ENCODE data around the gene SECISBP2L.
"Not testable (repeated sequence)": the region's sequence is repeated elsewhere in the genome, so short reads cannot be mapped to it uniquely, and the experiment has no call there.

SECISBP2L gene

DNA sequence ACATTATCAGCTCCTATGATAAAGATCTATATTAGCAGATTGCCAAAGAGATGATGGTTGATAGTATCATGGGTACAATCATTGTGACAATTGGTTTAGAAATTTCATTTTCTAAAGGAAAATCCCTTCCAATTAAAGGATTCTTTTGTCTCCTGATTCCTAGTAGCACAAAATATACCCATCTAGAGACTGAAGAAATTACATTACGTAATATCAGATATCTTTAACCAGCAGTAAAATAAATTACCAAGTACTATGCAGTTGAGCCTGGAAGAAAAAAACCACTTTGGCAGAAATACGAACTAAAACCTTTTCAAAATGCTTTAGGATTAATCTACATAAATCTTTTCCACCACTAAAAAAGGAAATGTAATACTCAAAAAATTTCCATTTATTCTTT, 46.9 kb downstream of the SECISBP2L start:
- no peak for DNase-seq (ENCODE audit: low read depth in 2 of 2)

DNA sequence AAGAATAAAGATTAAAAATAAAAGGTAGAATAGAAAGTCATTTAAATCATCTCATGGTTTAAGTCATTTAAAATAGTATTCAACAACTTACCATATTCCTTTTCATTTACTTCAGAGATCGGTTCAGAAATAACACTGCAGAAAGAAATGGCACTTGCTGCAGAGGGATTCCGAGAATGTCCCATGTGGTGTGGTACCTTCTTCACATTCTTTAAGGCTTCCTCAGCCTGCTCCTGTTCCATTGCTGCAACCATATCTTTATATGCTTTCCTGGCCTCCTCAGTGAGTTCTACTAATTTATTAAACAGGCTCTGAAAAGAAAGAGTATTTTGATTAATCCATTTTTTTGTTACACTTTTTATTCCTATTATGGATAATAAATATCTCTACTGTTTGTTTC, 50.0 kb downstream of the SECISBP2L start:
- DNase-seq (ENCODE audit: low read depth in 2 of 2) = no peak

DNA sequence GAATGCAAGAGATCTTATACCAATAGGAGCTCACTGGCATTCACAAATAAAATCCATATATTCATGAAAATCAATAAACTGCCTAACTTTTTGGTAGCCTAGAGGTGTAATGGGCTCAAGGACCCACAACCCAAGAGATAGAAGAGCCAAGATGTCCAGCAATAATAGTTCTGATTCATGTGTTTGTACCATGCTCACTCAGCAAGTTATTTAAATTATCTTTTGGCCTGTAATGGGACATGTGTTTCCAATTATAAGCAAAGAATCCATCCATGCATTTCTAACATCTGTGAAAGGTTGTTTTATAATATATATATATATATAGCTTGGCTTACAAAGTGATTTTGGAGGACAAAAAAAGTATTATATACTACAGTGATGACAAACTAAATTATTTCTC, 52.9 kb downstream of the SECISBP2L start:
- no peak for DNase-seq (ENCODE audit: low read depth in 2 of 2)

DNA sequence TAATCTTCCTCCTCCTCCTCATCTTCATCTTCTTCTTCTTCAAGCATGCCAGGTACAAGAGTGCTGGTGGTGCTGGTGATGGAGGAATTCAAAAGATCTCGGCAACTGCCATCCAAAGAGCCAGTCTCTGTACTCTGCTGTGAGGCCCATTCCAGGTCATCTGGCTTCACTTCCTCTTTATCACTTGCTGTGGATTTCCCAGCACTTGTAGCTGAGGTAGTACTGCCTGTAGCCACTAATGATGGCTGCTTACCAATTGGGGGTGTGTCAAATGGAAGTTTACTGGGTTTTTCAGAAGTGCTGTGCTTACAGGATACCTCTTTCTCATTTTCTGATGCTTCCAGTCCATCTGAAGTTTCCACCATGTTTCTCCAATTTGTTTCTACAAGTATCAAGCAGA, 53.7 kb downstream of the SECISBP2L start:
- no peak for DNase-seq (ENCODE audit: low read depth in 2 of 2)

DNA sequence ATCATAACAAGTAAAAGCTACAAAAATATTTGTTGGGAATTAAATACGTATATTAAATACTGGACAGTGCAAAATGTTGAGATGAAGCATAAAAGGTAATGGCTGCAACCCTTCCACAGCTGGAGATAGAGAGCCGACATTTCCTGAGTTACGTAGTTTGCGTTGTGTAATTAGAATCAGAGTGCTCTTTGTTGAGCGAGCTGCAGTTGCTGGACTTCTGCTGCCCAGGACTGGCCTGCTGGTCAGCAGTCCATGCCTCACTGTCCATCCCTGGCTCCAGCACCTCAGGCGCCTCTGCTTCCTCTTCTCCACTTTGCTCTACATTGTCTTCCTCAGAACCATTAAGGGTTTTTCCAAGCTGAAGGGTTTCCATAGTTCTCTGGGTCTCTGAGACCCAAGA, 54.1 kb downstream of the SECISBP2L start:
- no peak for DNase-seq (ENCODE audit: low read depth in 2 of 2)

DNA sequence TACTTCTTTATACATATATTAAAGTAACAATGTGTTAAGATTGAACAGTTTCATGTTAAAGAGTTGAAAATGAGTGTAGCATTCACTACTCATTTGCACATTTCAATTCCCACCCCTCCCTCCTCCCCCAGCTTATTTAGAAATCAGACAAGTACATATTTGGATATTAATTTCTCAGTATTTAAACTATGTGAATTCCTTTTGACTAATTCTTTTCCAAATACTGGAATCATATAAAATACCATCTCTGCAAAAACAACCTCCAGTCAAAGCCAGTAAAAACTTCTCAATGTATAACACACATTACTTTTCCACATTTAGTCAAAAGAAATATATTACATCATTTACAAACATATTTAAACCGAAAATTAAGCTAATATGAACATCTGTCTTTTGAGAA, 57.1 kb downstream of the SECISBP2L start:
- DNase-seq (ENCODE audit: low read depth in 2 of 2) = no peak

DNA sequence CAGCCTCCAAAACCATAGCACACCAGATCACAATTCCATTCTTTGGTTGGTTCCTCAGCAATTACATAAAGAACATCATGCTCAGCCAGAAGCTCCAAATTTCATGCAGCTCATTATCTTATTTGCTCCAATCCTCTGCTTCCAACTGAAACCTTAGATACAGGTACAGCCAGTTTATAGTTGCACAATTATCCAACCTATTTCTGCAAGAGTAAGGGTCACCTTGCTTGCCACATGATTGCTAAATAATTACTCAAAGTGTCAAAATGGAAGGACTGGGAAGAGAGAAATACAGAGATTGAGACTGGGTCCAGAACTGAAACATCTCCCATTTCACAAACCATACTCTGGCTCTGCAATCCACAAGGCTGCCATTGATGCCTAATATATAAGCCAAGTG, 59.1 kb downstream of the SECISBP2L start:
- no peak for DNase-seq (ENCODE audit: low read depth in 2 of 2)

DNA sequence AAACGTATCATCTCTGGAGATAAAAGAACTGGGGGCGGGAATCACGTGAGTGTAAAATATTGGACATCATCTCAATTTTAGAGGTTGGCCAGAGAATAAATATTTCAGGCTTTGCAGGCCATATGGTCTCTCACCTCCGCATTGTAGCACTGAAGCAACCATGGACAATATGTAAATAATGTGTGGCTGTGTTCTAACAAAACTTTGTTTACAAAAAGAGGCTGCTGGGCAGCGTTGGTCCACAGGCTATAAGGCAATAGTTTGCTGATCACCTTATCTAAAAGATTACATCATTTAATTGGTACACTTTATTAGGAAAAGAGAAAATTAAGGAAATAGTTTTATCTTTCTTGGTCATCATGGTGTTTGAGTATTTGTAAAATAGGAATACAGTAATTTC, 60.0 kb downstream of the SECISBP2L start:
- no peak for DNase-seq (ENCODE audit: low read depth in 2 of 2)

DNA sequence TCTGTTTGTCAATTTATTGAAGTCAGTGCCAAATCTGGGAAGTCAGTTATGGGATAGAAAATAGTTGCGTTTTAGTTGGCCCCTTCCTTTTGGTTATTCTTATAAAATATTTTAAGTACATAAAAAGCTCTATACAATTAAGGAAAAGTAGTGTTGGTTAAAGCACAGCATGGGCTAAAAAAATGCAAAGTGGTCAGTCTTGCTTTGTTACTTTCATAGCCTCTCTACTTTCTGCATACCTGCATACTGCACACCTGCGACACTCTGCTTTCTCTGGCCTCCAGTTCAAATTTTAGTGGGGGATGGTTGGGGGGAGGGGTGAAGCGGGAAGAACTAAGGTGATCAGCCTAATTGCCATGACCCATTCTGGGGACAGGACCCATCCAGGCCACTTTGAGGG, 60.7 kb downstream of the SECISBP2L start:
- no peak for DNase-seq (ENCODE audit: low read depth in 2 of 2)

DNA sequence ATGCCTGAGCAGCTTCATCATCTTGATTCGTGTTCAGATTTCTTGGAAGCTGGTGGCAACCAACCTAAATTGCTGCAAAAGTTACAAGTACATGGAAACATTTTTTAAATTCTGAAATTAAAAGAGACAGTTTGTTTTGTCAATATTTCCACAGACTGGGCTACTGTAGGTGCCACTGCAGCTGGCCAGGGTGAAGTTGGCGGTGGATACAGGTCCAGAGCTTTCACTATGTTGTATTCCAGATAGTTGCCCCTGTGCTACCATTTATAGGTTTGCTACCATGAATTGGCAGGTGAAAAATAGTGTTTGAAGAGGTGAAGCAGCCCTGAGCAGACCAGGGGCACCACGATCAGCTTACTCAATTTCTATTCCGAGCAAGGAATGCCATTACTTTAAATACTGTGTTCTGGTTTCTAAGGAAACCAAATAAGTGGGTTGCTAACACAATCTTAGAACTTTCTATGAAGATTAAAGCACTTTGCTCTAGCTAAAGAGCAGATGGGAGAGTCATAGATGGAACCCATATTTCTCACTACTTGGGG, 61.4 kb downstream of the SECISBP2L start:
- DNase-seq (ENCODE audit: low read depth in 2 of 2) = no peak

DNA sequence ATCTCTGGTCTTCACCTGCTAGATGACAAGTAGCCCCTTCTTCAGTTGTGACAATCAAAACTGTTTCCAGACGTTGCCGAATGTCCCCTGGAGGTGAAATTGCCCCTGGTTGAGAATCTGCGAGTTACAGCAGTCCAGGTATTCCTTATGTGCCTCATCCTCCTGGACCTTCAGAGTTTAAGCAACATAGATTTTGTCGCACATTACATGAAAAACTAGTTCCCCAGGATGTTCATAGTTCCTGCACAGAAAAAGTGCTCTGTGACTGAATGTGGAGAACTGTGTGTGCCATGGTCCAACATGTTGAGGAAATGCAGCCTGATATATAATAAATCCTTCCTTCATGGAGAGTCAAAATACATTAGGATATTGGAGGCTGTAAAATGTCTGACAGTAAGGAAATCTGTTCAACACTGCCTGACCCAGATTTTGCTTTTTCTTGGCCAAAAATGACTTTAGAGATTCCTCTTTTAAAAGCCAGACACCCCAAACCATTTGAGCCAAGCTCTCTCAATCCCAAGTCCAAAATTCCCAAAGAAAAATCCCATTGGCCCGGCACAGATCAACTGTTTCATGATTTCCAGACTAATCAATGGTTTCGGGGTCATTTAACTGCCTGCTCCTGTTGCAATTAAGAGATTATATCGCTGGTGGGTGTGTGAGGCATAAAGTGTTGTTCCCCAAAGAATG, 62.1 kb downstream of the SECISBP2L start:
- DNase-seq (ENCODE audit: low read depth in 2 of 2) = no peak

DNA sequence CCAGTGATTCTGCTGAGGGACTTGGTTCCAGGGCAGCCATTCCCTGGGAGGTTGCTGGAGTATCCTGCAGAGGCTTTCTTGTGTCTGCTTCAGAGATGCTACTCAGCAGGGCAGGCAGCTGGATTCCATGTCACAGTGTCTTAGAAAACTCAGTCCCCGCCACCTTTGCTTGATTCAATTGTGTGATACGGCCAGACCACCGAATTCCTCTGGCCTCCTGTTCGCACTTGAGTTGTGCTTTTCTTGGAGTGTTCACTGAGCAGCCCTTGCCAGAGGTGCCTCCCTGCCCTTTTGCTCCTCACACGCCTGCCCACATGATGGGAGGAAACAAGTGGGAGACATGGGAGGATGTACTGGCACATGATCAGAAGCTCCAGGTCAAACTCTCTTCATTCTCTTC, 62.9 kb downstream of the SECISBP2L start:
- no peak for DNase-seq (ENCODE audit: low read depth in 2 of 2)

DNA sequence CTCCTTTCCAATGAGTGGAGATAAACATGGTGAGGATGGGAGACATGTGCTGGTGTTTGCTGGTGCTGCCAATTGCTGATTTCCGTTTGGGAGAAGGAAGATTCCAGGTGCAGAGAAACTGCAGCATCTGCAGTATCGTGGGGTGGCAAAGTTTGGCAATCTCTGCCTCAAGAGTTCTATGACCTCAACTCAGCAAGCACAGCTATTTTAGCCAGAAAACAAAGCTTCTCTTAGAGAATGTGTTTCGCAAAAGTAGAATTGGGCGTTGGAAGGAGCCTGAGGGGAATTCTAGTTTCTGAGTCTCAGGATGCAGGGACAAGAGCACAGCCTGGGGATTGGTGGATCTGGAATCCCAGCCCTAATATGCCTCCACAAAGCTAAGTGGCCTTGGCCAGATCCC, 64.3 kb downstream of the SECISBP2L start:
- DNase-seq (ENCODE audit: low read depth in 2 of 2) = no peak

DNA sequence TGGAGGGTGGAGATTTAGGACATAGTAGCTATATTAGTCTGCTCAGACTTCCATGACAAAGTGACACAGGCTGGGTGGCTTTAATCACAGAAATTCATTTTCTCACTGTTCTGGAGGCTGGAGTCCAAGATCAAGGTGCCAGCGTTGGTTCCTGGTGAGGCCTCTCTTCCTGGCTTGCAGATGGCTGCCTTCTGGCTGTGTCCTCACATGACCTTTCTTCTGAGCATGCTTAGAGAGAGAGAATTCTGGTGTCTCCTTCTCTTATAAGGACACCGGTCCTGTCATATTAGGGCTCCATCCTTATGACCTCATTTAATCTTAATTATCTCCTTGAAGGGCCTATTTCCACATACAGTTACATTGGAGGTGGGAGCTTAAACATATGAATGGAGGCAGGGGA, 67.6 kb downstream of the SECISBP2L start:
- DNase-seq (ENCODE audit: low read depth in 2 of 2) = no peak

DNA sequence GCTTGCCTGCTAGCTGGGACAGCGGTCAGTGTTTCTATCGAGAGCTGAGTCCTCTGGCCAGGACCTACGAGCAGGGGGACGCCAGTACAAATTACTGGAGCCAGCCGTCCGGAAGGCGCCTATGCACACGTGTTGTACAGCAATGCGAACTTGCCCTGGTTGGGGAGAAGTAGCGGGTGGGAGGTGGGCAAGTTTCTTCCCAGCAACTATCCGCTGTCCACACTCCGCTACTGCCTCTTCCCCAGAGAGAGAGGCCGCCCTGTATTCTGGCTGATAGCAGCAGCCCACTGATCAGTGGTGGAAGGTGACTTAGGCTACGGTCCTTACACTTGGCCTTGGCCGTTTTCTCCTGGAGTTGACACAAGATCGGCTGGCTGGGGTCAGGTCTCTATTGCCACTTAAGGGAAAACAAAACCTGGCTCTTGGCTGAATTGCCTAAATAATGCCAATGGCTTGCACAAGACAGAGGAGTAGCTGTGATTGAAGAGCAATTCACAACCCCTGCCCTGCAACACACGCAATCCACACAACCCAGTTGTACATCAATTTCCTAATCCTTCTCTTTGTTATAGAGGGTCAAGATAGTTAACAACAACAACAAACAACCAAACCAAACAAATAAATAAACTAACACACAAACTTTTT, 69.7 kb downstream of the SECISBP2L start:
- no peak for DNase-seq (ENCODE audit: low read depth in 2 of 2)

DNA sequence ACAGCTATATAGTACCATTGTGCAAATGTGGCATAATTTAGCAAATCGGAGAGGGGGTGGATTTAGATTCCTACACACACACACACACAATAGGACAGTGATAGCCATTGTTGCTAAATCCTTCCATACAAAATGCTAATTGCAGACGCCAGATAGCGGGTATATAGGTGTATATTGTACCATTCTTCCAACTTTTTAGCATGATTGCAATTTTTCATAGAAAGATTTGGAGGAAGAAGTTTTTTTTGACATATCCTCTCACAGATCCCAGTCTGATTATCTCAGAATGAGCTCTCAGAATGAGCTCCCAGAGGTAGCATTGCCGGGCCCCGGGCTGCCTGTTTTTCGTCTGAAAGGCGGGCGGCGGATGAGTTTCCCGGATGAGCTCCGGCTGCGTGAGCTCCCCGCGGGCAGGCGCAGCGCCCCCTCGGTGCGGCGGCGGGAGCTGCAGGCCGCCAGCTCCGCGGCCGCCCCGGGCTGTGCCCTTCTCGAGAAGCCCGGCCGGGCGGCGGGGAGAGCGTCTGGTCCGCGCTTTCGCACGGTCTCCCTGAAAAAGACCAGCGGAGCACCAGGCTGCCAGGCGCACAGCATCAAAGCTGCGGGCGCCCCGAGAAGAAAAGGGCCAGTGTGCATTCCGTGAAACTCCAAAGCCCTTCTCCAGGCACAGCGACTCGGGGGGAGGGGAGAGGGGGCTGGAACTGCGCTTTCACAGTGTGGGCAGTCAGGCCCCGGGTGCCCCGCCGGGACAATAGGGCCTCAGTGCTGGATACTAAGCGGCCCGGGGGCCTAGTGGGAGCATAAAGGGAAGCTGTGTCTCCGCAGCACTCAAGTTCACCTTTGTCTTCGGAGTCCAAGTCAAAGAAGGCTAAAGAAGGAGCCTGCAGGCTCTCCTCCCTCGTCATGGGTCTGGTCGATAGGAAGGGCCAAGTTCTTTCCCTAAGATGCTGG, 70.5 kb downstream of the SECISBP2L start:
- peak; percentile 68 to 73 for DNase-seq (ENCODE audit: low read depth in 2 of 2)

DNA sequence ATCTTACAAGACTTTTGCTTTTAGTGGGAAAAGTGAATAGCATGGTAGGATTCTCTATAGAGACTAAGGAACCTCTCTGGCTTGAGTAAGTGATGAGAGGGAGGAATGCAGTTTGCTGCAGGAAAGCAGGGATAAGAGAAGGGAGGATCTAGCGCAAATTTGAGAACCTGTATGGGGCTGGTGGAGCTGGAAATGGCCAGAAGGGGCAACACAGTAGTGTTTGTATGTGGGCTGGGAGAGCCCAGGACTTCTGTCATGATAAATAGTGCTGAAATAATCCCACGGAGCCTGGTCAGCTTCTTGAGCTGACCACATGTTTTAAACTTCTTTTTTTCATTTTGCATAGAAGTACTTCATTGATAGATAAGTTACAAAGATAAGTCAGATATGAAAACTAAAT, 71.4 kb downstream of the SECISBP2L start:
- no peak for DNase-seq (ENCODE audit: low read depth in 2 of 2)

DNA sequence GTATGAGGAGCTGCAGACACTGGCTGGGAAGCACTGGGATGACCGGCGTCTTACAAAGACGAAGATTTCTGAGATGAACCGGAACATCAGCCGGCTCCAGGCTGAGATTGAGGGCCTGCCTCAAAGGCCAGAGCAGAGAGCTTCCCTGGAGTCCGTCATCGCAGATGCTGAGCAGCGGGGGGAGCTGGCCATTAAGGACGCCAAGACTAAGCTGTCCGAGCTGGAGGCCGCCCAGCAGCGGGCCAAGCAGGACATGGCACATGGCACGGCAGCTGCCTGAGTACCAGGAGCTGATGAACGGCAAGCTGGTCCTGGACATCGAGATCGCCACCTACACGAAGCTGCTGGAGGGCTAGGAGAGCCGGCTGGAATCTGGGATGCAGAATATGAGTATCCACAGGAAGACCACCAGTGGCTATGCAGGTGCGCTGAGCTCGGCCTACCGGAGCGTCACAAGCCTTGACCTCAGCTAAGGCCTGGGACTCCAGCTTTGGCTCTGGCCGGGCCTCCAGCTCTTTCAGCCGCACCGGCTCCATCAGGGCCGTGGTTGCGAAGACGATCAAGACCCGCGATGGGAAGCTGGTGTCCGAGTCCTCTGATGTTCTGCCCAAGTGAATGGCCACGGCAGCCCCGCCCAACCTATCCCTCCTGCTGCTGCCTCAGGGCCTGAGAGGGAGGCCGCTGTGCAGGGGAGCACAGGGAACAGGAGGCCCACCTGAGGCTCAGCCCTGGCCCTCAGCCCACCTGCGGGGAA, 73.3 kb downstream of the SECISBP2L start:
- no peak for DNase-seq (ENCODE audit: low read depth in 2 of 2)

DNA sequence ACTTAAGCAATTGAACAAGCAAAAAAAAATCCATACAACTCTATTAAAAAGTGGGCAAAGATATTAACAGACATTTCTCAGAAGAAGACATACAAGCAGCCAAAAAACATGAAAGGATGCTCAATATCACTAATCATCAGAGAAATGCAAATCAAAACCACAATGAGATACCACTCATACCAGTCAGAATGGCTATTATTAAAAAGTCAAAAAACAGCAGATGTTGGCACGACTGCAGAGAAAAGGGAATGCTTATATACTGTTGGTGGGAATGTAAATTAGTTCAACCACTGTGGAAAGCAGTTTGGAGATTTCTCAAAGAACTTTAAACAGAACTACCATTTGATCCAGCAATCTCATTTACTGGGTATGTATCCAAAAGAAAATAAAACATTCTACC, 75.3 kb downstream of the SECISBP2L start:
- not testable (repeated sequence) for DNase-seq (ENCODE audit: low read depth in 2 of 2)

DNA sequence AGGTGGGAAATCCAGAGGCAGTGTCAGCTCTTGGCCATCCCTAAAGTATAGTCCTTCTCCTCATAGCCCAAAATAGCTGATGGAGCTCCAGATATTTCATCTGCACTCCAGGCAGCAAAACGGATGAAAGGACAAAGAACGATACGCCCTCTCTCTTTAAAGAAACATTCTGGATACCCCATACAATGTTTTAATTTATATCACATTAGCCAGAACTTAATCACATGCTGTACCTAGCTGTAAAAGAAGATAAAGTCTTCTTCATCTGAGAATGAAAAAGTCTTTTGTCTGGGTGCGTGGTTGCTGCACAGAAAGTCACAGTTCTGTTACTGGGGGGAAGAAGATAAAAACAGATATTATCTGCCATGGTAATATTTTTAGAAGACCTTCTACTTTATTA, 78.2 kb downstream of the SECISBP2L start:
- no peak for DNase-seq (ENCODE audit: low read depth in 2 of 2)

DNA sequence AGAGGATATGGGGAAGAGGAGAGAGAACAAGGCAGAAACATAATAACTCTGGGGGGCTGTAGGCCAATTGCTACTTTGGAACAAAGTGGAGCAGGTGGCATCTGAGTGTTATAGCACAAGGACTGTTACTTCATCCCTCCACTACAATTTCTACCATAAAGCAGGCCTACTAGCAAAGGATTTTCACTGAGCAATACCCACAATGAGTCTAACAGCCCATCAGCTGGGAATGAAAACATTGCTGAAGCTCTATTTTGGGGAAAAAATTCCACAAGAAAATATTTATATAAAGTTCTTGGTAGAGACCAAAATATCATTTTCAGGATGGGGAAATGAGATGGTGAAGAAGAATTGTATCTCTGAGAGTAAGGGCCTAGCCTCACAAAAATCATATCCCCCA, 78.9 kb downstream of the SECISBP2L start:
- no peak for DNase-seq (ENCODE audit: low read depth in 2 of 2)
